Fibroblast of pulmonary artery (primary cell): Measurements from ENCODE around the gene ZDHHC7.

ENCODE experiments used
- DNase-seq: peaks from one replicate; pipeline ENCODE4 v3.0.0-alpha.2; 2010; ENCODE audit warnings: low read depth
- H3K4me3 ChIP-seq: replicated peaks from 2 replicates; pipeline ENCODE4 v1.5.1; 2011; ENCODE audit warnings: low read depth, mild to moderate bottlenecking, control low read depth, low read length, moderate library complexity
- CTCF ChIP-seq: IDR thresholded peaks from 2 replicates; pipeline ENCODE4 v1.5.1; 2011; ENCODE audit warnings: mild to moderate bottlenecking, control low read depth, low read length, inconsistent platforms; ENCODE audit errors: missing control alignments

ZDHHC7 gene

GRCh38 chr16:85002608-85003007, 8.7 kb downstream of the ZDHHC7 start:
- no peak for TF ChIP-seq CTCF
- no peak for DNase-seq
- no peak overlapping the region for H3K4me3 ChIP-seq

GRCh38 chr16:85002099-85002541, 9.2 kb downstream of the ZDHHC7 start:
- TF ChIP-seq CTCF, result no peak
- H3K4me3 ChIP-seq, result no peak overlapping the region
- DNase-seq, result no peak

GRCh38 chr16:84999857-85000480, 11.4 kb downstream of the ZDHHC7 start:
- no peak overlapping the region for H3K4me3 ChIP-seq
- DNase-seq, result no peak
- TF ChIP-seq CTCF, result no peak

- peak; percentile 57 for DNase-seq
- no peak for TF ChIP-seq CTCF
- no peak overlapping the region for H3K4me3 ChIP-seq
Observed at GRCh38 chr16:84999200-84999599, 12.1 kb downstream of the ZDHHC7 start.

GRCh38 chr16:84996365-84996764, 15.0 kb downstream of the ZDHHC7 start:
- no peak overlapping the region for H3K4me3 ChIP-seq
- DNase-seq, result no peak
- TF ChIP-seq CTCF, result no peak

GRCh38 chr16:84995663-84996062, 15.7 kb downstream of the ZDHHC7 start:
- no peak overlapping the region for H3K4me3 ChIP-seq
- TF ChIP-seq CTCF, result no peak
- DNase-seq, result no peak

GRCh38 chr16:84993926-84994325, 17.4 kb downstream of the ZDHHC7 start:
- no peak for DNase-seq
- no peak for TF ChIP-seq CTCF
- H3K4me3 ChIP-seq, result no peak overlapping the region
